Fibroblast of mammary gland (primary cell): ENCODE data around the gene SLC4A3.

ENCODE experiments used
- DNase-seq: peaks from one replicate; pipeline ENCODE4 v3.0.0-alpha.2; 2010; ENCODE audit warnings: low read depth
- H3K4me3 ChIP-seq: 2 replicates; pipeline ENCODE4 v1.5.1; 2011; ENCODE audit warnings: low read depth, mild to moderate bottlenecking, low read length, moderate library complexity; ENCODE audit not compliant: control insufficient read depth
- CTCF ChIP-seq: conservative IDR thresholded peaks from 2 replicates; pipeline ENCODE4 v1.5.1; 2011; ENCODE audit warnings: low read depth, low read length, inconsistent platforms; ENCODE audit not compliant: control insufficient read depth, insufficient read depth

Gene SLC4A3

GRCh38 chr2:219612577-219613286, 14.7 kb upstream of the SLC4A3 start:
- no peak for DNase-seq

GRCh38 chr2:219613461-219614070, 13.9 kb upstream of the SLC4A3 start:
- H3K4me3 ChIP-seq: no peak overlapping the region
- no peak for DNase-seq
- no peak for TF ChIP-seq CTCF

More at GRCh38 chr2:219612577-219613286, 14.7 kb upstream of the SLC4A3 start:
- no peak for TF ChIP-seq CTCF
- H3K4me3 ChIP-seq: no peak overlapping the region

- H3K4me3 ChIP-seq: no peak overlapping the region
- DNase-seq: no peak
- no peak for TF ChIP-seq CTCF
Observed at GRCh38 chr2:219614076-219614860, 13.2 kb upstream of the SLC4A3 start.

- no peak overlapping the region for H3K4me3 ChIP-seq
- DNase-seq: no peak
- TF ChIP-seq CTCF: no peak
Observed at GRCh38 chr2:219615036-219615435, 12.4 kb upstream of the SLC4A3 start.

- TF ChIP-seq CTCF: no peak
- H3K4me3 ChIP-seq: no peak overlapping the region
- DNase-seq: no peak
Observed at GRCh38 chr2:219615894-219616293, 11.5 kb upstream of the SLC4A3 start.

- no peak overlapping the region for H3K4me3 ChIP-seq
- no peak for DNase-seq
- TF ChIP-seq CTCF: no peak
Observed at GRCh38 chr2:219616550-219616949, 10.9 kb upstream of the SLC4A3 start.
